GM12892 (cell line): Measurements from ENCODE around the gene MOV10L1.

Experiments
- DNase-seq: peaks from one replicate; pipeline ENCODE4 v3.0.0; 2011; ENCODE audit not compliant: insufficient read length
- FAIRE-seq: peaks from 2 replicates; lab custom pipeline; 2011; peaks lifted over from hg19 to GRCh38; lab: Jason Lieb, UNC
- POLR2A ChIP-seq: IDR thresholded peaks from 2 replicates; pipeline ENCODE4 v1.6.1; 2011; ENCODE audit warnings: low read depth, low read length, control low read depth
- POLR2AphosphoS5 ChIP-seq: IDR thresholded peaks from 2 replicates; pipeline ENCODE4 v1.6.1; 2011; ENCODE audit warnings: low read depth, low read length, control low read depth
- TAF1 ChIP-seq: IDR thresholded peaks from 2 replicates; pipeline ENCODE4 v1.6.1; 2011; ENCODE audit warnings: low read depth, mild to moderate bottlenecking, control low read depth, low read length, borderline replicate concordance

MOV10L1 gene

GRCh38 chr22:50148166-50148500 lies 58.3 kb downstream of the MOV10L1 start:
- TF ChIP-seq POLR2AphosphoS5 = no peak
- TF ChIP-seq POLR2A = no peak
- TF ChIP-seq TAF1 = no peak
- no peak for DNase-seq
- no peak for FAIRE-seq

DNA sequence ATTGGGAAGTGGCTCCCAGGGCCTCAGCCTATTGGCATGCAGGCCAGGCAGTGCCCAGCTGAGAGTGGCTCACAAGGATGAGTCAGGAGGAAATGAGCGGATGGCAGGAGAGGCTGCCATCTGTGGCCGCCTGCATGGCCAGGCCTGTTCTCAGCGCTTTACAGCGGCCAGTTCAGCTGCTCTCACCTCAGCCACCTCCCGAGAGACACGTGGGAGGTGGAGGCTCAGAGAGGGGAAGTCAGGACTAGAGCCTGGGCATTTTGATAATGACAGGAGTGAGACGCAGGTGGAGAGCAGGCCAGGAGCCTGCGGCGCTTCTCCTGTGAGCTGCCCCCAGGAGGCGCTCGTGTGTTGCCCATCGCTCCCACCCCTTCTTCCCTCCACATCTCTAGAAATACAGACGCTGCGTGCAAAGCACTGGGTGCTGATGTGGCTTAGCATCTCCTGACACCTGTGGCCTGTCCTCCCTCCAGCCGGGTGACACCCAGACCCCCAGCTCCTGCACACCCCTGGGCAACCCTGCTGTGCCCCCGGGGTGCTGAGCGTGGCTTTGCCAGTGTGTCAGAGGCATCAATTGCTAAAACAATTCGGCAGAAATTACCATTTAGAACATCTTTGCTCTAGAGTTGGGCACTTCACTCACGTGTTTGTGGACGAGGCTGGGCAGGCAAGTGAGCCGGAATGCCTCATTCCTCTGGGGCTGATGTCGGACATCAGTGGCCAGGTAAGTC lies 59.4 kb downstream of the MOV10L1 start:
- FAIRE-seq (peak; percentile 96), DNase-seq (peak; percentile 95)
- TF ChIP-seq POLR2A = no peak
- no peak for TF ChIP-seq TAF1
- TF ChIP-seq POLR2AphosphoS5 = no peak

DNA sequence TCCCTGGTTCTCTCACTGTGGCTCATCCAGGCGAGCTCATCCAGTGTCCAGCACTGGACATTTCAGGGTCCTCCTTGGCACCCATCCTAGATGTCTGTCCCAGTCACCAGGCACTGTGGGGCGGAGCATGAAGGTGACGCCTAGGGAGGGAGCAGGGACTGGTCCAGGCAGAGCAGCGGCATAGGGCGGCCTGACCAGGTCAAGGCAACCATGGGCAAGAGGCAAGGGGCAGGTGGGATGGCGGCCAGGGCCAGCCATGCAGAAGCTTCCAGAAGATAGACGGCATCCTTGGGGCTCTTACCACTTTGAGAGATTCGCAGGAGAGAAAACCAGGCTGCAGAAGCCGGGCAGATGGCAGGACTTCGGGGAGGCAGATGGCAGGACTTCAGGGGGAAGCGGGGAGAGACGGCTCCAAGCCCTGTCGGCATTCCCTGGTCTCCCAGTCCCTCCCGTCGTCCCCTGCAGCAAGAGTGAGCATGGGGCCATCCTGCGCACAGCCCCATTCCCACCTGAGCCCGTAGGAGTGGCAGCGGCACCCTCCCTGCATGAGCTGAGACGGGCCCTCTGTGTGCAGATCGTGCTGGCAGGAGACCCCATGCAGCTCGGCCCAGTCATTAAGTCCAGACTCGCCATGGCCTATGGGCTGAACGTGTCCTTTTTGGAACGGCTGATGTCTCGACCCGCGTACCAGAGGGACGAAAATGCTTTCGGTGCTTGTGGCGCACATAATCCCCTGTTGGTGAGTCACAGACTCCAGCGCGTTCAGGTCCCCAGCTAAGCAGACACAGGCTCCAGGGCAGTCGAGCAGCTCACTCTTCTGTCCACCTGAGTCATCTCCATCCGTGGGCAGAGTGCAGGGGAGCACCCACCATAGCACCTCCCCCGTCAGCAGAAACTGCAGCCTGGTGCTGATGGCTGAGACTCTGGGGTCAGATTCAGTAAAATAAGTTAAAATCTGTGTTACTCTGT lies 60.6 kb downstream of the MOV10L1 start:
- DNase-seq (no peak), FAIRE-seq (no peak)
- TF ChIP-seq TAF1 (no peak), POLR2AphosphoS5 (no peak), POLR2A (no peak)

GRCh38 chr22:50151571-50152537 lies 62.0 kb downstream of the MOV10L1 start:
- DNase-seq = no peak
- no peak for FAIRE-seq
- TF ChIP-seq POLR2AphosphoS5 (no peak), TAF1 (no peak), POLR2A (no peak)

GRCh38 chr22:50153056-50153755 lies 63.4 kb downstream of the MOV10L1 start:
- FAIRE-seq = no peak
- TF ChIP-seq POLR2A (no peak), TAF1 (no peak), POLR2AphosphoS5 (no peak)
- DNase-seq = no peak

- DNase-seq (no peak), FAIRE-seq (no peak)
- TF ChIP-seq POLR2AphosphoS5 (no peak), TAF1 (no peak), POLR2A (no peak)
These were observed 63.9 kb downstream of the MOV10L1 start for GRCh38 chr22:50153756-50154140.

DNA sequence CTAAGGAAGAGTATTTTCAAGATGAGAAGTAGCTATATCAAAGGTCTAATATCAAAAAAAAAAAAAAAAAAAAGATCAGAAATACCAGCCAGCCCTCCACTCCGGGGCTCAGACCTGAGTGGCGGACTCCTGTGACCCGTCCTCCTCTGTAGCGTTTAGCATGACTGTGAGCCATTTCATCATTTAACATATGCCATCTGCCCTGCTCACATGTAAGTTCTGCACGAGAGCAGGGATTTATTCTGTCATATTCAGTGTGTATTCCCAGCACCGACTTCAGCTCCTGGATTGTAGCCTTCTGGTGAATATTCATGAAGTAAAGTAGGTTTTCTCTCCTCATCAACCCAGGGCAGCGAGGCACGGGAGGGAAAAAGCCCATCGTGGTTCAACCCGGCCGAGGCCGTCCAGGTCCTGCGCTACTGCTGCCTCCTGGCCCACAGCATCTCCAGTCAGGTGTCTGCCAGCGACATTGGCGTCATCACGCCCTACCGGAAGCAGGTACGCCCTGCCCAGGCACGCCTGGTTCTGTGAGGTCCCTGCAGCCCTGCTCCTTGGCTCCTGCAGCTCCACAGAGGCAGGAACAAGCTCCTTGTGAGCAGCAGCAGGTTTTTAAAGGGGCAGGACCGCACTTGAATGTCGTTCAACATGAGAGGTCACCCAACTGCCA lies 68.0 kb downstream of the MOV10L1 start:
- TF ChIP-seq POLR2A (no peak), TAF1 (no peak), POLR2AphosphoS5 (no peak)
- FAIRE-seq (no peak), DNase-seq (no peak)

DNA sequence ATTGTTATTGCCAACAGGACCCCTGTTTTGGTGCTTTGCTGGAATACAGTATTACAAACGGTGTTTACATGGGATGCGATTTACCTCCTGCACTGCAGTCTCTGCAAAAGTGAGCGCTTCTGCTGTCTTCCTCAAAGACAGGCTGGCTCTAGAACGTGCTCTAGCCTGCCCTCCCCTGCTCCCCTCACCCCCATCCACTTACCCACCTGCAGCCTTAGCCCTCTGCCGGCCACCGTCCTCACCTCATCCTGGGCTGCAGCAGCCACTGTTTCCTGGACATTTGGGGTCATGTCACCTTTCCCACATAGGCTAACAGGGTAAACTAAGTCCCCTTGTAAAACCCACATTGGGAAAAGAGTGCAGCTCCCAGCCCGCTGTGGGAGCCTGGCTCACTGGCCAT lies 71.1 kb downstream of the MOV10L1 start:
- FAIRE-seq (no peak), DNase-seq (no peak)
- TF ChIP-seq TAF1 = no peak
- TF ChIP-seq POLR2A = no peak
- TF ChIP-seq POLR2AphosphoS5 = no peak

DNA sequence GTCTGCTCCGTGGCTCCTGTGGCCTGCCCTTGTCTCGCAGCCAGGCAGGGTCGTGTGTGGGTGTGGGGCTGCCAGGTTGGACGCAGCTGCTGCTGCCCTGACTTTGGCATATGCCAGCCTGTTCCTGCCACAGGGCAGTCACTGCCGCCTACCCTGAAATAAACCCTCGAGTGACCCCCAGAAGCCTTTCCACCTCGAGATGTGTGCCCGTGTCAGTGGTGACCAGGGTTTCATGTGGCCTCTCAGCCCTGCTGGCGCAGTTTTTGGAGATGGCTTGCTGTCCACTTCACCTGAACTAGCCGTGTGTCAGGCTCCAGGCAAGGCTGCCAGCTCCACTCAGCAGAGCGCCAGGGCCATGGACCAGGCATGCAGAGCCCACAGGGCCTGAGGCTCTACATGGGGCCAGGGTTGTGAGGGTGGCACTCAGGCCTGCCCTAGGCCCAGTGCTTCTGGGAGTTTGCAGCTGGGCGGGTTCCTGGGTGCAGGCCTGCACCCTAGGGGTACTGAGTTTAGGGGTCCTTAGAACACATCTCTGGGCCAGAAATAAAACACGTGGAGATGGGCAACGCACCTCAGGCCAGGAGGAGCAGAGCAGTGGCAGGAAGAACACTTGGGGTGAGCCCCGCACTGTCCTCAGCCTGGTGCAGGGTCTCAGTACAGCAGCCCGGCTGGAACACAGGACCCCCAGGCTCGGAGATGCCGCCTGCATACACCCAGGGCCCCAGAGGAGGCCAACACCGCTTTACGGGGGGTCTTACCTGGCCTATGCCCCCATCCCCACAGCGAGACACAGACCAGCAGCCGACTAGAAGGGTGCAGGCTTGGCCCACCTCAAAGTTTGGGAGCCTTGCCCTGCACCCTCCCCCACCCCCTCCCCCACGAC lies 71.9 kb downstream of the MOV10L1 start:
- no peak for FAIRE-seq
- no peak for DNase-seq
- TF ChIP-seq POLR2AphosphoS5 (no peak), POLR2A (no peak), TAF1 (no peak)
